ENCODE measurements around the gene RBM28. TPM values are rescaled to one million over a fixed set of nuclear protein-coding genes. Genes with fewer than 3 reads are reported as not detected.

RBM28 gene
- total and polyA plus RNA-seq, 10 of the 15 experiments (the other 5 are each of a cell fraction or from before 2014, with no cell fraction given), result 14.3 to 50.4 (median 32.8) TPM

- no peak overlapping the region for H2AFZ ChIP-seq (ENCODE audit: control insufficient read depth, low read depth, low read length)
- 75% methylated on average over 7 of the region's 7 CpGs for WGBS (ENCODE audit: insufficient coverage, insufficient replicate concordance, low lambda C conversion rate, missing lambda C conversion rate)
- H4K20me1 ChIP-seq (ENCODE audit: control insufficient read depth, insufficient read depth), result no peaks in the 10 kb centered on the region
- no peak overlapping the region for H3K4me3 ChIP-seq
- in situ Hi-C loops (cut with MboI), result no loop called here
- ChIA-PET RAD21 (ENCODE audit: unreplicated experiment) (no interaction called here), POLR2A (no interaction called here), SMC1A (ENCODE audit: uncharacterized antibody, unreplicated experiment) (no interaction called here), CTCF (no interaction called here)
- TF ChIP-seq BCL3 (IDR thresholded peaks at IDR 0.05; ENCODE audit: borderline replicate concordance, insufficient read depth, low read depth, low read length, poor library complexity, severe bottlenecking), result no peak
- no peak for TF ChIP-seq PBX3 (IDR thresholded peaks at IDR 0.05; ENCODE audit: insufficient replicate concordance, low read depth, low read length)
- no peak for TF ChIP-seq BCL11A (IDR thresholded peaks at IDR 0.05; ENCODE audit: low read depth, low read length)
- TF ChIP-seq FOS (IDR thresholded peaks at IDR 0.05; ENCODE audit: borderline replicate concordance, extremely low read depth, insufficient read length), result no peak
- no peak for TF ChIP-seq TBL1XR1 (IDR thresholded peaks at IDR 0.05; ENCODE audit: low read depth, low read length)
- TF ChIP-seq IRF3 (IDR thresholded peaks at IDR 0.05), result no peak
- no peaks in the 10 kb centered on the region for H3K27me3 ChIP-seq (replicated peaks in 1 of 2; ENCODE audit: control insufficient read depth in 2 of 2, insufficient read depth in 2 of 2, low read length in 1 of 2)
- no peak for DNase-seq (ENCODE audit: low read depth, low spot score)
- no peaks in the 10 kb centered on the region for H3K4me1 ChIP-seq (ENCODE audit: control insufficient read depth, insufficient read depth, low read length)
- H3K27ac ChIP-seq (ENCODE audit: control insufficient read depth, insufficient read depth), result no peak overlapping the region
- intact Hi-C loops (cut with micrococcal nuclease; ENCODE audit: unreplicated experiment), result no loop called here
- no peak for FAIRE-seq
- no TSS peak for BruUV-seq (replicated peaks)
- no peaks in the 10 kb centered on the region for H3K36me3 ChIP-seq (ENCODE audit: control insufficient read depth in 2 of 2, insufficient read depth in 2 of 2, low read length in 1 of 2)
- no peaks in the 10 kb centered on the region for H3K79me2 ChIP-seq (ENCODE audit: control insufficient read depth, insufficient read depth, low read length)
- no peak overlapping the region for H3K4me2 ChIP-seq (ENCODE audit: control insufficient read depth, insufficient read depth)
- ATAC-seq, result no peak
- H3K9ac ChIP-seq (ENCODE audit: control insufficient read depth, insufficient read depth, low read length), result no peak overlapping the region
- H3K9me3 ChIP-seq (replicated peaks; ENCODE audit: control insufficient read depth, insufficient read depth, low read length), result peaks cover 2% of the 10 kb centered on the region; the same call in 1 of the 3 replicates
Observed at GRCh38 chr7:128284102-128284501, 59.6 kb downstream of the RBM28 start.
